Measurements from ENCODE around the gene DLG1. TPM values are rescaled to one million over a fixed set of nuclear protein-coding genes. Genes with fewer than 3 reads are reported as not detected.

Gene DLG1
- polyA plus RNA-seq, 3 donors: 76.8 to 88.8 (median 86.3) TPM

DNA sequence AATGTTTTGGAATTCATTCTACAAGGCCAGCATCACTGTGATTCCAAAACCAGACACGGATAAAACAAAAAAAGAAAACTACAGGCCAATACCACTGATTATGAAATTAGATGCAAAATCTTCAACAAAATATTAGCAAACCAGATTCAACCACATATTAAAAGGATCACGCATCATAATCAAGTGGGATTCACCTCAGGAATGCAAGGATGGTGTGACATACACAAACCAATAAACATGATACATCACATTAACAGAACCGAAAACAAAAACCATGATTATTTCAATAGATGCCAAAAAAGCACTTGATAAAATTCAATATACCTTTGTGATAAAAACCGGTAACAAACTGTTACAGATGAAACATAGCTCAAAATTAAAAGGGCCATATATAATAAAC lies 48.9 kb downstream of the DLG1 start:
- DNase-seq: no peak

DNA sequence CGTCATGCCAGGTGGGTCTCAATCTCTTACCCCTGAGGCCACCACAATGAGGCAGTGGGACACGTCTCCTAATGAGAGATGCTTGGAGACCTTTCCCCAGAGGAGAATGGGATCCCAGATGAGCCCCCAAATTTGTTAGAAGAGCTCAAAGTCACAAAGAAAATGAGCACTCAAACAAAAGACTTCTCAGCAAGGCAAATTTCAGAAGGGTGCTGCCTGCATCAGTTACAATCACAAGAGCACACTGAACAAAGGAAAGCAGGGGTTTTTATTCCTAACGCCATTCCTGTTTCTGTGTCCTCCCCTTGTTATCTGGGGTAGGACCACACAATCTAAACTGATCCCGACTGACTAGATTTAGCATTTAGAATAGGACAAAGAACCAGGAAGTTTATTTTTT lies 50.1 kb downstream of the DLG1 start:
- DNase-seq: no peak

DNA sequence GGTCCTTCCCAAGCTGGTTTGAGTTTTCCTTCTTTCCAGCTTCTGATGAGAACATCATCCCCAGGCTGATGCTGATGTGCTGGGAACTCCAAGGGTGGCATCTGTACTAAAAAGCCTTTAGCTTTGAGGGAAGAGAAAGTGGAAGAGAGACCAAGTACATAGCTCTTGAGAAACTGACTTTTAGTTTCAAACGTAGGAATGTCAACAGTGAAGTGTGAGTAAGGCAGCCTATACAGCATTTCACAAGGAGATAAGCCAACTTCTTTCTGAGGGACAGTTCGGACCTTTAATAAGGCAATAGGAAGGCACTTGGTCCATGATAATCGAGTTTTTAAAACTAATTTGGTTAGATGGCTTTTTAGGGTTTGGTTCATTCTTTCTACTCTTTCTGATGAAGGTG lies 53.7 kb downstream of the DLG1 start:
- DNase-seq: no peak

DNA sequence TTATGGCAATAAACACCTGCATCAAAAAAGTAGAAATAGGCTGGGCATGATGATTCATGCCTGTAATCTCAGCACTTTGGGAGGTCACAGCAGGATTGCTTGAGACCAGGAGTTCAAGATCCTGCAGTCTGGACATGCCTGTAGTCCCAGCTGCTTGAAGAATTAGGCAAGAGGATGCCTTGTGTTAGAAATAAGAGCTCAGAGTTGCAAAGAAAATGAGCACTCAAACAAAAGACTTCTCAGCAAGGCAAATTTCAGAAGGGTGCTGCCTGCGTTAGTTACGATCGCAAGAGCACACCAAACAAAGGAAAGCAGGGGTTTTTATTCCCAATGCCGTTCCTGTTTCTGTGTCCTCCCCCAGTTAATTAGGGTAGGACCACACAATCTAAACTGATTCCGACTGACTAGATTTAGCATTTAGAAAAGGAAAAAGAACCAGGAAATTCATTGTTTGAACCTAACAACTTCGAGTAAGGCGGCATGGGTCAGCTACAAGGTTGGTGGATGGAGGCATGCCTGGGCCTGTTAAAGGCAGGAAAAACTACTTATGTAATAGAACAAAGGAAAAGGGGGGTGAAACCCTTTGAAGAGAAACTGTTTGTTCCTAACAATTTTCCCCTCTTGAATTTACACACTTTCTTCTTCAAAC lies 55.5 kb downstream of the DLG1 start:
- no peak for DNase-seq

- DNase-seq: no peak
Measured at GRCh38 chr3:197241173-197241572, 57.2 kb downstream of the DLG1 start.

GRCh38 chr3:197239857-197240256 lies 58.6 kb downstream of the DLG1 start:
- DNase-seq: no peak

DNA sequence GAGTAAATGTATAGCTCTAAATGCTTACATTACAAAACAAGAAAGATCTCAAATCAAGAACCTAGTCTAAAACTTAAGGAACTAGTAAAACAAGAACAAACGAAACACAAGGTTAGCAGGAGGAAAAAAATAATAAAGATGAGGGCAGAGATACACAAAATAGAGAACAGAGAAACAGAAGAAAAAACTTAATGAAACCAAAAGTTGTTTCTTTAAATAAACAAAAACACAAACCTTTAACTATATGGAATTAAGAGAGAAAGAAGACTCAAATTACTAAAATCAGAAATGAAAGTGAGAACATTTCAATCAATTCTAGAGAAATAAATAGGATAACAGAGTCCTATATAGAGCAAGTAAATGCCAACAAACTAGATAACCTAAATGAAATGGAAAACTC lies 59.6 kb downstream of the DLG1 start:
- DNase-seq: no peak

- DNase-seq: no peak
Measured at GRCh38 chr3:197237897-197238296, 60.5 kb downstream of the DLG1 start.

- no peak for DNase-seq
Measured at GRCh38 chr3:197236362-197236761, 62.0 kb downstream of the DLG1 start.

DNA sequence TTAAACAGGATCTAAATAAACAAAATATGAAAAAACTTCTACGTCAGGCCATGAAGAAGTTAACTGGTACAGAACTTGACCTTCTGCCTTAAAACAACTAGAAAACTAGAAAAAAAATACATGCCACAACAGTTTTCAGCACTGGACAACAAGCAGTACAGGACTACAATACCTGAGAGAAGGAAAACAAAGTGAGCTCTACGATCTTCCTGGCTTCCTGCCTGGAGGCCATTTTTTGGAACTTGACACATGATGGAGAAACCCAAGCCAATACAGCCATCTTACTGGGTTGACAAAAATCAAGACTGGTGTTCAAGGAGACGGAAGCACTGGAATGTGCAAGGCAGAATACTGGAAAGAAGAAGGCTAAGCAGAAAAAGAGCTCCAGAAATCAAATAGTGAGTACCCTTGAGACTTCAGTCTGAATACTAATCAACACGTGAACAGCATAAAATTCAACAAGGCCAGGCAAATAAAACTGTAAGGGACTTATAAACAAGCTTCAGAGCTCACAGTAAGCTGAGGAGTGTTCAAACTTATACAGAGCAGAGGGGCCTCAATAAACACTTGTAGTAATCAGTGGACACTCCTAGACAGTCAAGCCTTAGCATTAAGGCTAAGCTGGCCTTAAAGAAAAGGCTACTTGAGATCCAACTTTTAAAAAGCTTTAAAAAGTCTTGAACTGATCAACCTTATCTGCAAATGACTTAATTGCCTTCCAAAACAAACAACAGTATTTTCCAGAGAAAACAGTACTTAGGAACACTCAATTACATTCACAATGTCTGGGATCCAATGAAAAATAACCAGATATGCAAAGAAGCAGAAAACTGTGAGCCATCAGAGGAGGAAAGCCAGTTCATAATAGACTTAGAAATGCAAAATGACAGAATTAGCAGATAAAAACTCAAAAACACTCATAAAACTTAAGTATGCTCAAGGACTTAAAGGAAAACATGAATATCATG lies 63.2 kb downstream of the DLG1 start:
- no peak for DNase-seq

DNA sequence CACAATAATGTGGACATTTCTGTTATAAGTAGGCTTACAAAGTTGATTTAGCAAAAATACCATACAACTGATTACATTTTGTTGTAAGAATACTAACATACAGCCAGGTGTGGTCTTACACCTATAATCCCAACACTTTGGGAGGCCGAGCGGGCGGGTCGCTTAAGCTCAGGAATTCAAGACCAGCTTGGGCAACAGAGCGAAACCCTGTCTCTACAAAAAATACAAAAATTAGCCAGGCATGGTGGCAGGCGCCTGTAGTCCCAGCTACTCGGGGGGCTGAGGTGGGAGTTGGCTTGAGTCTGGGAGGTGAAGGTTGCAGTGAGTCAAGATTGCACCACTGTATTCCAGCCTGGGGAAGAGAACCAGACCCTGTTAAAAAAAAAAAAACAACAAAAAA lies 67.1 kb downstream of the DLG1 start:
- no peak for DNase-seq

DNA sequence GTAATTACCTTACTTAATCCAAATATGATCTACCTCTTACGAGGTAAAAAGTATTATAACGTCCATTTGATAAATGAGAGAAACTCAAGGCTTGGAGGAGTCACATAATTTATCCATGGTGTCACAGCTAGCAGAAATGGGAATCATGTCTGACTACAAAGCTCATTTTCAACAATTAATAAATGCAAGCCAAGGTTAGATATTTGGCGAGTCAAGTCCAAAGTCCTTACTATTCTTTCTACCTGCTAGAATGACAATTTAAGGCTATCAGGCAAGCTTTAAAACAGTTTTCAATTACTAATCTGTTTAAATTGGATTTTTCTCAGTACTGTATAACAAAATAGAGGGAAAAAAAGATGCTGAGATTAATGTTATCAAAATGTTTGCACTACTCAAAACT lies 68.6 kb downstream of the DLG1 start:
- DNase-seq: no peak

GRCh38 chr3:197229178-197229577 lies 69.2 kb downstream of the DLG1 start:
- no peak for DNase-seq

DNA sequence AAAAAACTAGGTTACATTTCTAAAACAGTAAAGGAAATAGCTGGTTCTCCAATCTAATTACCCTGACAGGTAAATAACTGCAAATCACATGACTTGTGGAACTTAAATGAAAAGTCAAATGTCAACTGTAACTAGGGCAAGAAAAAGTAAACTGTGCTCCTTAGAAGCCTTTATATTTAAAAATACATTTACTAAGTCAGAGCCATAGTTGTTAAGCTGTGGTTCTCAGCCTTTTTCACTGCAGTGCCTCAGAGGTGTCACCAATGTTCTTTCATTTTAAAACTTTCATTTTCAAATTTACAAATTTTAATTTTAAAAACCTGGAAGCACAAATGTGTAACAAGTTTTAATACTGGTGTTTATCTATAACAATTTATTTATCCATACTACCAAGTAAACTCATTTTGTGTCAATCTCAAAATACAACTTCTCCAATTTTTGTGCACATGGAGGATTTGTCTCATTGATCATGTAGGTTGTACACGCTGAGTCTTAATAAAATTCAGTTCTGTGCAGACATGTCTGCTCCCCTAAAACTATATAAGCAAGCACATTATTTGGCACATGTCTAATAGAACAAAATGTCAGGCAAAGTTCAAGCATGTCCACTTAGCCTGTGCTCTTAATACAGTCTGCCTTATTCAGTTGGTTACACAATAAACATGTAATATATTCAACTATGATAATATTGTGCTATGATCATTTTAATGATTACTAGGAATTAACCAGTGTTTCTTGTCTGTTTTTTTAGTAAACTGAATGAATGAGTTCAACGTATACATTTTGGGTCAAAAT lies 70.4 kb downstream of the DLG1 start:
- DNase-seq: no peak

- DNase-seq: no peak
Measured at GRCh38 chr3:197226179-197226578, 72.2 kb downstream of the DLG1 start.

DNA sequence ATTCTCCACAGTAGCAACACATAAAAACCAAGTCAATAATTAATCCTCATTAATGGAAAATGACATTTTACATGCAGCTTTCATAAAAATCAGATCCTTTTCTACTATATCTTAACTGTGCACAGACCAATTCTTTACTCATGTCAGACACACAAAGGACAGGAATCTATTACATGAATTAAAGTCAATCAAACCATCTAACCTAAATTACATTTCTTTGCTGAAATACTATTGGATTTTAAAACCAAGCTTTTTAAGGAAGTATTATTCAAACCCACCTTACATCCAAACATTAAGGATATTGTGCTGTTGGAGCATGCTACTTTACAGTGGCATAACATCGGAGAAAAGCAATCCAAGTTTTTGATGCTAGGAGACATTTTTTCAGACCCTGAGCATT lies 72.8 kb downstream of the DLG1 start:
- peak; percentile 17 for DNase-seq

GRCh38 chr3:197224034-197224444 lies 74.4 kb downstream of the DLG1 start:
- peak; percentile 50 for DNase-seq

DNA sequence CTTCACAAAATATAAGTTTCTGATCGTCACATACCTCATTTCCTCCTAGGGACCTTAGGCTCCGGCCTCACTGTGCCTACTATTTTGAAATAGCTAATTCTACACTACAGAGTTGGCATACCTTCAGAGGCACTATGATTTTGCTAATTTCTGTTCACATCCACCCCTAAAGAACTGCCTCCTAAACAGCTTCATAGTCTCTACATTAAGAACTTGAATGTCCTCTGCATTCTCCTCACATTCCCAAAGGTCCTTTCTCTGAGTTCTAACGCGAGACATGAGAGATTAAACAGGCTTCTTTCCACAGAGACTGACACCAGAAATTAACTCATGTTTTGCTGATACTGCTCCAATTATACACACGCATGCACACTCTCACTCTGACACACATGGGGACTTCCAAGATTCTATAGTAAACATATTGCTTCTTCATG lies 75.5 kb downstream of the DLG1 start:
- DNase-seq: no peak

GRCh38 chr3:197219619-197220018 lies 78.8 kb downstream of the DLG1 start:
- DNase-seq: no peak

- no peak for DNase-seq
Measured at GRCh38 chr3:197218210-197218609, 80.2 kb downstream of the DLG1 start.

GRCh38 chr3:197216914-197217313 lies 81.5 kb downstream of the DLG1 start:
- DNase-seq: no peak

DNA sequence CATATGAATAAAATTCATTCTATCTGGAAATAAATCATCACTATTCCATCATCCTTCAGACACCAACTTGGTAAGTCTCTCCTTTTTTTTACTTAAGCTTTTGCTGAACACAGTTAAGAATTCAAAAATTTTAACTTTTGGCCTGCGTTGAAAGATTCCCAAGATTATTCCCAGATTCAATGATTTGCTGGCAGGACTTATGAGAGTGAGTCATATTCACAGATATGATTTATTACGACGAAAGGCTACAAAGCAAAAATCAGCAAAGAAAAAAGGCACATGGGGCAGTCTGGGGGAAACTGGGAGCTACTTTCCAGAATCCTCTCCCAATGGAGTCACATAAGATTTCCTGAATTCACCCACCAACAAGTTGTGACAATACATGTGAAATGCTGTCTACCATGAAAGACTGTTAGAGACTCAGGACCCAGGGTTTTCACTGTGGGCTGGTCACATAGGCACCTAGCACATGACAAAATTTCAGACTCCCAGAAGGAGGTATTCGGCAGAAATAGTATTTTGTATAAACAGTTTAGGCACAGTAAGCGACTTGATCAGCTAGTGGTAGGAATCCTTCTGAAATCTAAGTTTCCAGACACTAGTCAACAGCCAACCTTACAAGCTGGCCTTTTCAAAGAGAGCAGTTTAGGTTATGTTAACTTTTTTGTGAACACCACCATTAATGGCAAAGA lies 82.1 kb downstream of the DLG1 start:
- no peak for DNase-seq
